ENCODE measurements around the gene NDUFS7.

DNA sequence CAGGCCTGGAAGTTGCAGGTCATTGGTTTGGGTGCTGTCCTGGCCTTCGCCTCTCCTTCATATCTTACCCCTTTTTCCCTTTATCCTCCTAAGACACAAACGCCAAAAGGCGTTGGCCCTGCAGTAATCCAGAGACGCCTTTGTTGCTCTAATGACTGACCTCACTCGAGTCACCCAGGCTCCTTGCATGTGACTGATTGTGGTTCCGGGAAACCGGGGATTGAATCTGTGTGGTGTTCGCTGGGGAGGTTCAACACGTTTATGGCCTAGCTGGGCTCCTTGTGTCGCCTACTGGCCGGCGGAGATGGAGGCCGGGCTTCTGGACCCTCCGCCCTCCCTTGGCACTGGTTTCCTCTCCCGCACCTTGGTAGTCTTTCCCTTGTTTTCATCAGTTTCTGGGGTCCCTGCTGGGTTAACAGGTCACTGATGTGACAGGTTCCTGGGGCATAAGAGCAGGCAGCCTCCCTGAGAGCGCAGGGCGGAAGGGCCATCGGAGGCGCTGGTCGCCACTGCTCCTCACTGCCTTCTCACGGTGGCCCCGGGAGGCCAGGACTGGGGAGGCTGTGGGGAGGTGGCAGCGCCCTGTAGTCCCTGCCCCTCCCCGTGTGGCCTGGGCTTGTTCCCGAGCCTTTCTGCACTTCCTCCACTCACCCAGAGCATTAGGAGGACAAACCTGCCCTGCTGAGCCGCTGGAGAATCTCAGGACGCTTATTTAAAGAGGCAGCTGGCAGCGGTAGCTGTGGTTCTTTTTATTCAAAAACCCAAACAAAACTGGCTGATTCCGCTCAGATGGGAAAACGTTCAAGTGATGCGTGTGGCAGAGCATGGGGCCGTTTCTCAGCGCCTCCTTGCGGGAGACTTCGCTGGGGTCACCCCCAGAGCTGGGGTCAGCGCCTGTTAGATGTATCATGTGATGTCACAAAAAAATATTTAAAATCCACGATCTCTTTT, 18.1 kb upstream of the NDUFS7 start:
- TF ChIP-seq, protein P1, sequence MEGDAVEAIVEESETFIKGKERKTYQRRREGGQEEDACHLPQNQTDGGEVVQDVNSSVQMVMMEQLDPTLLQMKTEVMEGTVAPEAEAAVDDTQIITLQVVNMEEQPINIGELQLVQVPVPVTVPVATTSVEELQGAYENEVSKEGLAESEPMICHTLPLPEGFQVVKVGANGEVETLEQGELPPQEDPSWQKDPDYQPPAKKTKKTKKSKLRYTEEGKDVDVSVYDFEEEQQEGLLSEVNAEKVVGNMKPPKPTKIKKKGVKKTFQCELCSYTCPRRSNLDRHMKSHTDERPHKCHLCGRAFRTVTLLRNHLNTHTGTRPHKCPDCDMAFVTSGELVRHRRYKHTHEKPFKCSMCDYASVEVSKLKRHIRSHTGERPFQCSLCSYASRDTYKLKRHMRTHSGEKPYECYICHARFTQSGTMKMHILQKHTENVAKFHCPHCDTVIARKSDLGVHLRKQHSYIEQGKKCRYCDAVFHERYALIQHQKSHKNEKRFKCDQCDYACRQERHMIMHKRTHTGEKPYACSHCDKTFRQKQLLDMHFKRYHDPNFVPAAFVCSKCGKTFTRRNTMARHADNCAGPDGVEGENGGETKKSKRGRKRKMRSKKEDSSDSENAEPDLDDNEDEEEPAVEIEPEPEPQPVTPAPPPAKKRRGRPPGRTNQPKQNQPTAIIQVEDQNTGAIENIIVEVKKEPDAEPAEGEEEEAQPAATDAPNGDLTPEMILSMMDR (IDR thresholded peaks at IDR 0.05), result no peak
- TF ChIP-seq POLR2A (IDR thresholded peaks at IDR 0.05), result no peak

Measured in prostate gland (tissue), 2 donors.